HepG2 (cell line): ENCODE data around the gene STYXL1. TPM values are rescaled to one million over a fixed set of nuclear protein-coding genes. Genes with fewer than 3 reads are reported as not detected.

ENCODE experiments used
- EZH2 ChIP-seq: conservative IDR thresholded peaks from 2 replicates; pipeline ENCODE4 v1.6.1; 2012; ENCODE audit warnings: mild to moderate bottlenecking, low read depth, low read length, moderate library complexity
- HDAC1 ChIP-seq: sonication (generic); formaldehyde crosslinking; IDR thresholded peaks from 2 replicates; pipeline ENCODE4 v1.5.1; 2020; ENCODE audit warnings: mild to moderate bottlenecking, missing genetic modification reagents
- KDM6A ChIP-seq: IDR thresholded peaks from 2 replicates; pipeline ENCODE4 v1.6.1; 2016; ENCODE audit warnings: low read depth
- REL ChIP-seq: sonication (generic); formaldehyde crosslinking; conservative IDR thresholded peaks from 2 replicates; pipeline ENCODE4 v1.8.0; 2022; ENCODE audit warnings: mild to moderate bottlenecking, missing genetic modification reagents, moderate library complexity
- SKIL ChIP-seq: sonication (generic); formaldehyde crosslinking; IDR thresholded peaks from 2 replicates; pipeline ENCODE4 v1.8.0; 2022; ENCODE audit warnings: missing genetic modification reagents, mild to moderate bottlenecking, moderate library complexity, borderline replicate concordance
- SP4 ChIP-seq: sonication (generic); formaldehyde crosslinking; IDR thresholded peaks from 2 replicates; pipeline ENCODE4 v1.8.1; 2023; ENCODE audit warnings: mild to moderate bottlenecking, missing genetic modification reagents
- TFAP4 ChIP-seq: sonication (generic); IDR thresholded peaks from 2 replicates; pipeline ENCODE4 v1.6.1; 2016; ENCODE audit warnings: low read depth, borderline replicate concordance
- ZBTB4 ChIP-seq: sonication (generic); formaldehyde crosslinking; IDR thresholded peaks from 2 replicates; pipeline ENCODE4 v1.4.0; 2020; ENCODE audit warnings: missing genetic modification reagents, mild to moderate bottlenecking, borderline replicate concordance
- ZBTB8A ChIP-seq: sonication (generic); formaldehyde crosslinking; IDR thresholded peaks from 2 replicates; pipeline ENCODE4 v1.4.0; 2020; ENCODE audit warnings: mild to moderate bottlenecking, low read depth, missing genetic modification reagents, borderline replicate concordance
- ZMYM4 ChIP-seq: sonication (generic); formaldehyde crosslinking; IDR thresholded peaks from 2 replicates; pipeline ENCODE4 v1.8.1; 2023; ENCODE audit warnings: mild to moderate bottlenecking, missing genetic modification reagents
- ZNF333 ChIP-seq: sonication (generic); formaldehyde crosslinking; IDR thresholded peaks from 2 replicates; pipeline ENCODE4 v1.4.0; 2020; ENCODE audit warnings: mild to moderate bottlenecking, missing genetic modification reagents, borderline replicate concordance
- ZNF556 ChIP-seq: sonication (generic); formaldehyde crosslinking; IDR thresholded peaks from 2 replicates; pipeline ENCODE4 v1.4.0; 2020; ENCODE audit warnings: mild to moderate bottlenecking, missing genetic modification reagents, borderline replicate concordance
- ZNF619 ChIP-seq: sonication (generic); formaldehyde crosslinking; IDR thresholded peaks from 2 replicates; pipeline ENCODE4 v1.4.0; 2020; ENCODE audit warnings: mild to moderate bottlenecking, missing genetic modification reagents
- ZNF816 ChIP-seq: sonication (generic); formaldehyde crosslinking; IDR thresholded peaks from 2 replicates; pipeline ENCODE4 v1.8.0; 2022; ENCODE audit warnings: missing genetic modification reagents, mild to moderate bottlenecking, borderline replicate concordance
- polyA plus RNA-seq, 8 experiments: library from polyadenylated mRNA; depleted of rRNA in 3 of 8; stranded (reverse) in 7 of 8; unstranded in 1 of 8; fragments of >200 nt; fragmentation: Illumina TruSeq in 4 of 8; extraction: Trizol in 4 of 8; gene quantifications; 2 replicates each; pipeline versions ENCODE4 v1.2.1 to v1.2.3, GENCODE V29; 2011 to 2016; ENCODE audit warnings: low read depth in 4 of 8, missing spikeins in 1 of 8, mixed read lengths in 1 of 8; ENCODE audit not compliant: insufficient read depth in 1 of 8
- total RNA-seq, 5 experiments: library from RNA; depleted of rRNA; stranded (reverse); fragments of >200 nt; fragmentation: Illumina TruSeq; extraction: Trizol; gene quantifications; 2 replicates each; pipeline ENCODE4 v1.2.3, GENCODE V29; 2016; ENCODE audit warnings: low read depth in 1 of 5
- TF ChIP-seq, protein P1 (sequence below): IDR thresholded peaks from 2 replicates; pipeline ENCODE4 v1.6.1; 2016; ENCODE audit warnings: missing compliant biosample characterization, missing genetic modification reagents, borderline replicate concordance
- TF ChIP-seq, protein P2 (sequence below): sonication (generic); formaldehyde crosslinking; IDR thresholded peaks from 2 replicates; pipeline ENCODE4 v1.5.0; 2020; ENCODE audit warnings: mild to moderate bottlenecking, low read depth, missing genetic modification reagents, borderline replicate concordance
- TF ChIP-seq, protein P3 (sequence below), 2 experiments: fragments of 450-650 bp in 1 of 2; sonication (generic) in 1 of 2; formaldehyde crosslinking; IDR thresholded peaks; 2 replicates each; pipeline versions ENCODE4 v1.5.0 to v1.8.0; 2020 to 2022; ENCODE audit warnings: mild to moderate bottlenecking in 1 of 2, missing genetic modification reagents in 1 of 2
- TF ChIP-seq, protein P4 (sequence below): sonication (generic); formaldehyde crosslinking; IDR thresholded peaks from 2 replicates; pipeline ENCODE4 v1.8.1; 2022; ENCODE audit warnings: mild to moderate bottlenecking, missing genetic modification reagents

STYXL1 gene
- total and polyA plus RNA-seq, 2 of the 13 experiments (the other 11 are each of a cell fraction or from before 2014, with no cell fraction given), result 23.9 to 38.3 TPM

DNA sequence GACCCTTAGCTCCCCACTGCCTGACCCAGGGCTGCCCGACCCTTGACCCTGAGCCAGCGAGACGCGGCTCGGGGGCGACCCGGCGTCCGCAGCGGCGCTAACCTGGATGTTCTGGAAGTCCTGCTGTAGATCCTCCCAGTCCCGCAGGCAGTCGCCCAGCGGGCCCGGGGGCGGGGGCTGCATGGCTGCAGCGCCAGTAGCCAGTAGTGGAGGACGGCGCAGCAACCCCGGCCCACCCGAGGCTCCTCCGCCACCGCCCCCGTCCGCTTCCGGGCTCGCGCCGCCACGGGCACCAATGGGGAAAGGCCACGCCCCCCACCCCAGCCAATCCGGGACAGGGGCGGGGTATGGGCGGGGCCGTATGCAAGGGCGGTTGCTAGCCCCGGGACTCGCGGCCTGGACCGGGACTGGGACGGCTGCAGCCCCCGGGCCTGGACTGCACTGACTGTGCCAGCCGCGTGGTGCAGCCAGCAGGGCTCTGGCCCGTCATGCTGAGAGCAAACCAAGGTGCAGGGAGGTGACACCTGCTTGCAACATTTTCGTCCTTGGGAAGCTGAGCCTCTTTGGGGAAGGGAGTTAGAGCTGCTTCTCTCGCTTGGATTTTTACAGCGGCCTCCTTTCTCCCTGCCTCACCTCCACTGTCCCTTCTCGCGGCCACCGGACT lies 53.3 kb downstream of the STYXL1 start, which contains the start of gene TMEM120A (continued):
- no peak for TF ChIP-seq SKIL (CRISPR knock-in tag)
- no peak for TF ChIP-seq ZNF619
- no peak for TF ChIP-seq ZNF816 (CRISPR knock-in tag)
- TF ChIP-seq, protein P1, sequence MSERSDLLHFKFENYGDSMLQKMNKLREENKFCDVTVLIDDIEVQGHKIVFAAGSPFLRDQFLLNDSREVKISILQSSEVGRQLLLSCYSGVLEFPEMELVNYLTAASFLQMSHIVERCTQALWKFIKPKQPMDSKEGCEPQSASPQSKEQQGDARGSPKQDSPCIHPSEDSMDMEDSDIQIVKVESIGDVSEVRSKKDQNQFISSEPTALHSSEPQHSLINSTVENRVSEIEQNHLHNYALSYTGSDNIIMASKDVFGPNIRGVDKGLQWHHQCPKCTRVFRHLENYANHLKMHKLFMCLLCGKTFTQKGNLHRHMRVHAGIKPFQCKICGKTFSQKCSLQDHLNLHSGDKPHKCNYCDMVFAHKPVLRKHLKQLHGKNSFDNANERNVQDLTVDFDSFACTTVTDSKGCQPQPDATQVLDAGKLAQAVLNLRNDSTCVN (CRISPR knock-in tag), result peak; percentile 19; the same call in 1 of the 2 replicates
- peak; percentile 83 for TF ChIP-seq ZMYM4
- TF ChIP-seq ZBTB8A (CRISPR knock-in tag), result no peak
- 0 out of 2 replicates have a peak, but pooled peaks have one; percentile 20 for TF ChIP-seq REL (CRISPR knock-in tag)
- no peak for TF ChIP-seq ZNF556 (CRISPR knock-in tag)
- peak; percentile 72; the same call in 1 of the 2 replicates for TF ChIP-seq HDAC1 (CRISPR knock-in tag)
- TF ChIP-seq, protein P2, sequence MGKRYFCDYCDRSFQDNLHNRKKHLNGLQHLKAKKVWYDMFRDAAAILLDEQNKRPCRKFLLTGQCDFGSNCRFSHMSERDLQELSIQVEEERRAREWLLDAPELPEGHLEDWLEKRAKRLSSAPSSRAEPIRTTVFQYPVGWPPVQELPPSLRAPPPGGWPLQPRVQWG, result no peak
- TF ChIP-seq, protein P3, sequence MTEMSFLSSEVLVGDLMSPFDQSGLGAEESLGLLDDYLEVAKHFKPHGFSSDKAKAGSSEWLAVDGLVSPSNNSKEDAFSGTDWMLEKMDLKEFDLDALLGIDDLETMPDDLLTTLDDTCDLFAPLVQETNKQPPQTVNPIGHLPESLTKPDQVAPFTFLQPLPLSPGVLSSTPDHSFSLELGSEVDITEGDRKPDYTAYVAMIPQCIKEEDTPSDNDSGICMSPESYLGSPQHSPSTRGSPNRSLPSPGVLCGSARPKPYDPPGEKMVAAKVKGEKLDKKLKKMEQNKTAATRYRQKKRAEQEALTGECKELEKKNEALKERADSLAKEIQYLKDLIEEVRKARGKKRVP (CRISPR knock-in tag; IDR thresholded peaks at IDR 0.05), result peak in 1 of 2 experiments; percentile 72; a peak in 2 of 4 replicates
- TF ChIP-seq ZBTB4 (CRISPR knock-in tag), result no peak
- TF ChIP-seq, protein P4, sequence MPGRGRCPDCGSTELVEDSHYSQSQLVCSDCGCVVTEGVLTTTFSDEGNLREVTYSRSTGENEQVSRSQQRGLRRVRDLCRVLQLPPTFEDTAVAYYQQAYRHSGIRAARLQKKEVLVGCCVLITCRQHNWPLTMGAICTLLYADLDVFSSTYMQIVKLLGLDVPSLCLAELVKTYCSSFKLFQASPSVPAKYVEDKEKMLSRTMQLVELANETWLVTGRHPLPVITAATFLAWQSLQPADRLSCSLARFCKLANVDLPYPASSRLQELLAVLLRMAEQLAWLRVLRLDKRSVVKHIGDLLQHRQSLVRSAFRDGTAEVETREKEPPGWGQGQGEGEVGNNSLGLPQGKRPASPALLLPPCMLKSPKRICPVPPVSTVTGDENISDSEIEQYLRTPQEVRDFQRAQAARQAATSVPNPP (CRISPR knock-in tag), result no peak
- TF ChIP-seq ZNF333, result peak; percentile 79
- TF ChIP-seq TFAP4, result no peak
- TF ChIP-seq KDM6A (CRISPR knock-in tag), result 0 out of 2 replicates have a peak, but pooled peaks have one; percentile 12
- no peak for TF ChIP-seq EZH2
- TF ChIP-seq SP4 (CRISPR knock-in tag), result peak; percentile 94
